ENCODE data around the gene BMPR1B. TPM values are rescaled to one million over a fixed set of nuclear protein-coding genes. Genes with fewer than 3 reads are reported as not detected.

Gene BMPR1B
- total and polyA plus RNA-seq, 4 donors, result 0.27 to 0.70 (median 0.48) TPM

- TF ChIP-seq REST (IDR thresholded peaks at IDR 0.05) (no peak), HNF4A (conservative IDR thresholded peaks at IDR 0.05) (no peak), YY1 (IDR thresholded peaks at IDR 0.05) (no peak), RXRA (IDR thresholded peaks at IDR 0.05) (no peak), HNF4G (IDR thresholded peaks at IDR 0.05) (no peak), ZBTB33 (IDR thresholded peaks at IDR 0.05) (no peak), NR2F2 (IDR thresholded peaks at IDR 0.05) (no peak), RAD21 (IDR thresholded peaks at IDR 0.05) (no peak), TAF1 (conservative IDR thresholded peaks at IDR 0.05) (no peak), FOXA1 (IDR thresholded peaks at IDR 0.05) (no peak), GABPA (IDR thresholded peaks at IDR 0.05 in 1 of 2, conservative IDR thresholded peaks at IDR 0.05 in 1 of 2) (no peak), JUND (IDR thresholded peaks at IDR 0.05) (no peak), EGR1 (IDR thresholded peaks at IDR 0.05; ENCODE audit: low read depth in 2 of 2) (no peak), SP1 (IDR thresholded peaks at IDR 0.05) (no peak), FOXA2 (IDR thresholded peaks at IDR 0.05) (no peak)
- TF ChIP-seq, protein P1, sequence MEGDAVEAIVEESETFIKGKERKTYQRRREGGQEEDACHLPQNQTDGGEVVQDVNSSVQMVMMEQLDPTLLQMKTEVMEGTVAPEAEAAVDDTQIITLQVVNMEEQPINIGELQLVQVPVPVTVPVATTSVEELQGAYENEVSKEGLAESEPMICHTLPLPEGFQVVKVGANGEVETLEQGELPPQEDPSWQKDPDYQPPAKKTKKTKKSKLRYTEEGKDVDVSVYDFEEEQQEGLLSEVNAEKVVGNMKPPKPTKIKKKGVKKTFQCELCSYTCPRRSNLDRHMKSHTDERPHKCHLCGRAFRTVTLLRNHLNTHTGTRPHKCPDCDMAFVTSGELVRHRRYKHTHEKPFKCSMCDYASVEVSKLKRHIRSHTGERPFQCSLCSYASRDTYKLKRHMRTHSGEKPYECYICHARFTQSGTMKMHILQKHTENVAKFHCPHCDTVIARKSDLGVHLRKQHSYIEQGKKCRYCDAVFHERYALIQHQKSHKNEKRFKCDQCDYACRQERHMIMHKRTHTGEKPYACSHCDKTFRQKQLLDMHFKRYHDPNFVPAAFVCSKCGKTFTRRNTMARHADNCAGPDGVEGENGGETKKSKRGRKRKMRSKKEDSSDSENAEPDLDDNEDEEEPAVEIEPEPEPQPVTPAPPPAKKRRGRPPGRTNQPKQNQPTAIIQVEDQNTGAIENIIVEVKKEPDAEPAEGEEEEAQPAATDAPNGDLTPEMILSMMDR (IDR thresholded peaks at IDR 0.05; ENCODE audit: low read depth, low read length, missing input control), result no peak
- TF ChIP-seq, protein P2, sequence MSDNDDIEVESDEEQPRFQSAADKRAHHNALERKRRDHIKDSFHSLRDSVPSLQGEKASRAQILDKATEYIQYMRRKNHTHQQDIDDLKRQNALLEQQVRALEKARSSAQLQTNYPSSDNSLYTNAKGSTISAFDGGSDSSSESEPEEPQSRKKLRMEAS (IDR thresholded peaks at IDR 0.05), result no peak
- TF ChIP-seq, protein P3, sequence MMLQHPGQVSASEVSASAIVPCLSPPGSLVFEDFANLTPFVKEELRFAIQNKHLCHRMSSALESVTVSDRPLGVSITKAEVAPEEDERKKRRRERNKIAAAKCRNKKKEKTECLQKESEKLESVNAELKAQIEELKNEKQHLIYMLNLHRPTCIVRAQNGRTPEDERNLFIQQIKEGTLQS (IDR thresholded peaks at IDR 0.05), result no peak
- H3K4me3 ChIP-seq (ENCODE audit: low read depth in 1 of 3, low read length in 3 of 3), result no peak overlapping the region
- no peak for DNase-seq (ENCODE audit: low spot score)
- H3K4me1 ChIP-seq (ENCODE audit: control insufficient read depth in 4 of 4, insufficient read depth in 4 of 4, low read length in 3 of 4), result no peaks in the 10 kb centered on the region
- no peaks in the 10 kb centered on the region for H3K27me3 ChIP-seq (ENCODE audit: control insufficient read depth in 4 of 4, insufficient read depth in 4 of 4, low read length in 3 of 4)
- no peaks in the 10 kb centered on the region for H3K9me3 ChIP-seq (ENCODE audit: control insufficient read depth in 4 of 4, low read length in 3 of 4)
- 91% methylated on average over 1 of the region's 1 CpG for WGBS
- H3K27ac ChIP-seq (ENCODE audit: low read depth in 1 of 2, low read length in 2 of 2), result no peak overlapping the region
- H3K36me3 ChIP-seq (ENCODE audit: control insufficient read depth in 4 of 4, insufficient read depth in 3 of 4, low read depth in 1 of 4, low read length in 3 of 4), result no peaks in the 10 kb centered on the region
- H3K9ac ChIP-seq (ENCODE audit: low read depth in 1 of 2, low read length in 2 of 2), result no peak overlapping the region
Measured at GRCh38 chr4:94744850-94745249, 12.9 kb upstream of the BMPR1B start.

Data from liver (tissue), 9 donors.